Brain microvascular endothelial cell (primary cell): Measurements from ENCODE around the gene SSTR3.

Experiments
- DNase-seq: peaks from one replicate; pipeline ENCODE4 v3.0.0-alpha.2; 2020
- H3K27ac ChIP-seq: fragments of 250-450 bp; sonication (Bioruptor Pico); 2 replicates; pipeline ENCODE4 v1.5.1; 2020; ENCODE audit warnings: mild to moderate bottlenecking, moderate library complexity
- H3K27me3 ChIP-seq: fragments of 250-450 bp; sonication (Bioruptor Pico); replicated peaks from 2 replicates; pipeline ENCODE4 v1.5.1; 2020; ENCODE audit warnings: mild to moderate bottlenecking
- H3K36me3 ChIP-seq: fragments of 250-450 bp; sonication (Bioruptor Pico); replicated peaks from 2 replicates; pipeline ENCODE4 v1.5.1; 2020; ENCODE audit warnings: mild to moderate bottlenecking
- H3K4me3 ChIP-seq: 2 replicates; pipeline ENCODE4 v1.5.1; 2011; ENCODE audit warnings: low read depth, mild to moderate bottlenecking, control low read depth, low read length, moderate library complexity
- in situ Hi-C: cut with HindIII; loops from 2 replicates; pipeline ENCODE4 v1.10.0; 2017; ENCODE audit warnings: low sequenced_read_pairs, low pct_ligation_motif_present
- TF ChIP-seq, protein P1 (sequence below): IDR thresholded peaks from 2 replicates; pipeline ENCODE4 v1.5.1; 2011; ENCODE audit warnings: low read depth, mild to moderate bottlenecking, moderate library complexity, low read length, control low read depth, inconsistent platforms; ENCODE audit errors: missing control alignments

The SSTR3 gene

DNA sequence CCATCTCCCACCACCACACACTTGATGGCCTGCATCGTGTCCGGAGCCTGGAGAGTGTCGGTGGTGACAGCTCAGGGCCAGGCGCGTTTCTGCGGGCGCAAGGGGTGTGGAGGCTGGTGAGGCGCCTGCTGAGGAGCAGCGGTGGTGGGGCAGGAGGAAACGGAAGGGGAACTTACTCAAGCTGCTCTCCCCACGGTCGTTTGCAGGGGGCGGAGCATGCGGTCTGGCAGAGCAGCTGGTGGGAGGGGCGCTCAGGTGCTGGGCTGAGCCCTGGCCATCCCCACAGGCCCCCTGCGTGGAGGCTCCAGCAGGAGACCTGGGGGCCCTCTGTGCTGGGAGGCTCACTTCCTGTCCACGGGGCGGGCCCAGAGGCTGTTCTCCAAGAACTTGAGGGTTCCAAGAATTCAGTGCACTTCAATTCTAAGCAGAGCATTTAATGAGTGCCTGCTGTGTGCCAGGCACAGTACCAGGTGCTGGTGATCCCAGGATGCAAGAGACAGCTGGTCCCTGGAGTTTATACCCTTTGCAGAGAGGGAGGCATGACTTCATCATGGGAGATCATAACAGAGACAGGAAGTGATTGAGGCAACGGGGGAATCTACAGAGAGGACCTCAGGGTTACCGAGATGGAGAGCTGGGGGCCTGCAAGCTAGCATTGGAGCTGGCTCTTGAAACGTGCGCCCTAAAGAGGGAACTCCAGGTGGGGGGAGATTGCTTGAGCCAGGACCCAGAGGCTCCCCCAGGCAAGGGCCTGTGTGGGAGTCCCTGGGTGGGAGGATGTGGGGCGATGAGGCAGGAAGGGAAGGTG is 32.0 kb upstream of the SSTR3 start, which contains the start of gene RAC2:
RAC2 (minus strand) TSS at position 156 of the 808 bp plus-strand sequence; CDS start at position 35, 121 bp downstream.
- H3K27me3 ChIP-seq: no peaks in the 10 kb centered on the region
- peaks cover 2% of the 10 kb centered on the region for H3K36me3 ChIP-seq
- H3K4me3 ChIP-seq: peak within 1 kb of the TSS; percentile 59
- no peak within 1 kb of the TSS for H3K27ac ChIP-seq
- peak; percentile 36 for DNase-seq
- in situ Hi-C loops: no loop called here
- TF ChIP-seq, protein P1, sequence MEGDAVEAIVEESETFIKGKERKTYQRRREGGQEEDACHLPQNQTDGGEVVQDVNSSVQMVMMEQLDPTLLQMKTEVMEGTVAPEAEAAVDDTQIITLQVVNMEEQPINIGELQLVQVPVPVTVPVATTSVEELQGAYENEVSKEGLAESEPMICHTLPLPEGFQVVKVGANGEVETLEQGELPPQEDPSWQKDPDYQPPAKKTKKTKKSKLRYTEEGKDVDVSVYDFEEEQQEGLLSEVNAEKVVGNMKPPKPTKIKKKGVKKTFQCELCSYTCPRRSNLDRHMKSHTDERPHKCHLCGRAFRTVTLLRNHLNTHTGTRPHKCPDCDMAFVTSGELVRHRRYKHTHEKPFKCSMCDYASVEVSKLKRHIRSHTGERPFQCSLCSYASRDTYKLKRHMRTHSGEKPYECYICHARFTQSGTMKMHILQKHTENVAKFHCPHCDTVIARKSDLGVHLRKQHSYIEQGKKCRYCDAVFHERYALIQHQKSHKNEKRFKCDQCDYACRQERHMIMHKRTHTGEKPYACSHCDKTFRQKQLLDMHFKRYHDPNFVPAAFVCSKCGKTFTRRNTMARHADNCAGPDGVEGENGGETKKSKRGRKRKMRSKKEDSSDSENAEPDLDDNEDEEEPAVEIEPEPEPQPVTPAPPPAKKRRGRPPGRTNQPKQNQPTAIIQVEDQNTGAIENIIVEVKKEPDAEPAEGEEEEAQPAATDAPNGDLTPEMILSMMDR: no peak

DNA sequence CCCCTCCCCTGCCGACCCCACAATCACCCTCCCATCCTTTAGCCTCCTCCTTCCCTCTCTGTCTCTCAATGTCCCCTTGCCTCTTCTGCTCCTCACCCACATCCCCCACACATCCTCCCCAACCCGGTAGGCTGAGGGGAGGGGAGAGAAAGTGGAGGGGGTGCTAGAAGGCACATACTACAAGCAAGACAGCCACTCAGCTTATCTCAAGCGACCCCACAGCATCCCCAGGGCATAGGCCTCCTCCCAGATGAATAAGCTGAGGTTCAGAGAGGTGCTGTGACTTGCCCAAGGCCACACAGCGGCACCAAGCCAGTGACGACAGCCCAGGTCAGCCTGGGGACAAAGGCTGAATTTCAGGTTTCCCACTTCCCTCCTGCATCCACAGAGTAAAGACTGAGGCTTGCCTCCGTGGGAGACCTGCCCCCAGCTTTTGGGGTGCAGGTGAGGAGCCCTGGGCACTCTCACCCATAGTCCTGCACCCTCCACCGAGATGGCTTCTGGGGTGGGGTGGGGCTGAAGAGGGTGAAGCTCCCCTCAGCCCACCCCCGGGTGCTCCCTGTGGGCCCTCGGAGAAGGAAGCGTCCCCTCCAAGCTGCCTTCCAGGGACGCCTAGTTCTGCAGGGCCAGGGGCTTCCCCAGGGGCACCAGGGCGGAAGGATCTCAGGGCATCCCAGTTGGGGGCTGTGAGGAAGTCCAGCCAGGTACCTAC is 31.3 kb upstream of the SSTR3 start:
- Histone ChIP-seq H3K27ac (no peak overlapping the region), H3K4me3 (peak overlapping the region; percentile 59), H3K27me3 (no peaks in the 10 kb centered on the region), H3K36me3 (peaks cover 2% of the 10 kb centered on the region)
- TF ChIP-seq, protein P1: no peak
- DNase-seq: no peak
- in situ Hi-C loops: no loop called here

DNA sequence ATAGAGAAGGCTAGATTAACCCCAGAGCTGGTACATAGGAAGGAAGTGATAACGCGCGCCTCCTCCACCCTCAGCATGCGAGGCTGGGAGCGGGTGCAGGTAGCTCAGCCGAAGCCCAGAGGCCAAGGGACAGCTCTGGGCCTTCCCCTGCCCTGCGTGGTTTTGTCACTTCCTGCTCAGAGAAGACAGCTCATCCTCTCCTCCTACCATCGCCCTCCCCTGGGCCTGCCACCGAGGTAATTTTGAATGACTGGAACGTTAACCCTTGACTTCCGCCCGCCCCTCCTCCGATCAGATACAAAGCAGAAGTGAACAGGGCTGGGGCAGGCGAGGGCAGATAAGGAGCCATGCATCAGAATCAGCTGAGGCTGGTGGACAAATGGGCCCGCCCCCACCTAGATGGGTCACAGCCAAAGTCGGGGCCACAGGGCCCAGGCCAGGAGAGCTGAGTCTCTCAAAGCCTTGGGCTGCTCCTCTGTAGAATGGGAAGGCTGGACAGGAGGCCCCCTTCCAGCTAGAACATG is 30.2 kb upstream of the SSTR3 start:
- Histone ChIP-seq H3K27me3 (no peaks in the 10 kb centered on the region), H3K36me3 (peaks cover 2% of the 10 kb centered on the region), H3K4me3 (peak overlapping the region; percentile 27), H3K27ac (no peak overlapping the region)
- peak; percentile 38 for DNase-seq
- TF ChIP-seq, protein P1: no peak
- in situ Hi-C loops: no loop called here

DNA sequence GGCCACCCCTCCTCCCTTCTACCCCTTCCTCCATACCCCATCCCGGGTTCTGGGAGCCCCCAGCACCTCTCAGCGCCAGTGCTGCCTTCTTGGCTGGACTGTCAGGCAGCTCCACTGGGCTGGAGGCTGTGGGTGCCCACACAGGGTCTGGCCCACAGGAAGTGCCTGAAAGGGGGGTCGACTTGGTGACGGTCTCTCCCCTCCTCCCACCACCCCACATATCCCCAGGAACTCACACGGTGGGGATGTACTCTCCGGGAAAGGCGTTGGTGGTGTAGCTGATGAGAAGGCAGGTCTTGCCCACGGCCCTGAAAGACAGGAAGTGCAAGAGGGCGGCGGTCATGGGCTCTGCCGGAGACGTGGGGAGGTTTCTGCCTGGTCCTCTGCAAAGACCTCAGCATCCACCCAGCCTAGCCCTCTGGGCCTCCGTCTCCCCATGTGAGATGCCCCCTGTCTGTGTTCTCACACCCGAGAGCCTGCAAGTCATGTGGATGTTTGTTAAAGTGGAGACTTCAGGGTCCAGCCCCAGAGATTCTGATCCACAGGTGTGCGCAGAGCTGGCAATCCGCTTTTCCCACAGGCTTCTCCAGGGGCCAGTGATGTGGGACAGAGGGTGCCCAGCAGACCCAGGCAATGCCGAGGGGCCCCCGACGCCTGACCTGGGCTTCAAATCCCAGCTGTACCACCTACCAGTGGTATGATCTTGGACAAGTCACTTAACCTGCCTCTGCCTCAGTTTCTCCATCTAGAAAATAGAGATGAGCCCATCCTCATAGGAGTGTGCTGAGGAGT is 29.3 kb upstream of the SSTR3 start:
- no peaks in the 10 kb centered on the region for H3K27me3 ChIP-seq
- no peak overlapping the region for H3K27ac ChIP-seq
- in situ Hi-C loops: no loop called here
- no peak overlapping the region for H3K4me3 ChIP-seq
- H3K36me3 ChIP-seq: peaks cover 3% of the 10 kb centered on the region
- no peak for DNase-seq
- TF ChIP-seq, protein P1: no peak

DNA sequence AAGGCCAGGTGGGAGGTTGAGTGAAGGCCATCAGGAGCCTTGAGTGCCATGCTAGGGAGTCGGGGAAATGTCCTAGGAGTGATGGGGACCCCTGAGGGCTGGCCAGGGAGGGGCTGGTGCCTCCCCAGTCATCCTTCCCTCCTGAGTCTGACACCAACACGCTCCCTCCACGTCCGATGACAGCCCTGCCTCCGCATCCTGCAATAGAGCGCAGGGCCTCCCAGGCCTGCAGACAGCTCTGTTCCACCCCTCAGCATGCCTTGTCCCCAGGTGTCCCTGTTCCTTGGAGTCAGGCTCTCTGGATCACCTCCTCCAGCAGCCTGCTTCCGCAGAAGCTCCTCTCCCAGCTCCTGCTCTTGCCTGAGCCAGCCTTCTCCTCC is 28.7 kb upstream of the SSTR3 start:
- no peak for DNase-seq
- no peaks in the 10 kb centered on the region for H3K27me3 ChIP-seq
- in situ Hi-C loops: no loop called here
- H3K4me3 ChIP-seq: no peak overlapping the region
- no peak overlapping the region for H3K27ac ChIP-seq
- TF ChIP-seq, protein P1: no peak
- peaks cover 4% of the 10 kb centered on the region for H3K36me3 ChIP-seq
